Measurements from ENCODE around the gene KCTD6. TPM values are rescaled to one million over a fixed set of nuclear protein-coding genes. Genes with fewer than 3 reads are reported as not detected.

The KCTD6 gene
- total and polyA plus RNA-seq, 3 donors from 2014 or later, result 9.5 to 19.8 (median 14.9) TPM

DNA sequence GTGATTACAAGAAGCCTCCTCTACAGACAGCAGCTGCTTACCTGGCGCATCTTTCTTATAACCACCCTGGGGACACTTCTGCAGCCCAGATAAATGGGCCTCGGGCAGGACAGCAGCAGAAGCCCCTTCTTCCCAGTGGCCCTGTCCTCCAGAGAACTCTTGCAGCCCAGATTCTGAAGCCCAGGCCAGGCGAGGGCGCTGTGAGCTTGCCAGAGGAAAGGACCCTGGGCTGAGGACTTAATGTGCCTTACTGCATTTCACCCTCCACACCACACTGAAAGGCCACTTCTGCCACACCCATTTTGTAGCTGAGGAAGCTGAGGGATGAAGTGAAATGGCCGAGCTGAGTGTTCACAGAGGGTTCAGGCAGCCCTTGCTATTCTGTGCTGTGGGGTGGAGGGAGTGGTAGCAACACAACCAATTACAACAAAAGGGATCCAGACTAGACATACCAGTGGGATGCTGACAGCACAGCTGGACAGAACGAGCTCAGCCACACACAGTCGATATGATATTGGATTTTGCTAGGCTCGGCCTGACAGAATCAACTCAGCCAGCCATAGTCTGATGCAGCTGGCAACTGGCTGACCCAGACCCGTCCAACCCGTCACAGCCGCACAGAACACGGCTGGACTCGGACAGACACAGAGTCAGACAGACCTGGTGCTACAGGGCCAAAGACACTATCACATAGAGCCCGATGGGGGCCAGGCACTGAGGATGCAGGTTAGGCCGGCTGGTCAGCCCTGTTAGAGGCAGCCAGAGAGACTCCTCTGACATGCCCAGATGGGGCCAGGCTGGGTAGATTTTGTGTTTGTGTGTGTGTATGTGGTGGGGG lies 37.8 kb downstream of the KCTD6 start:
- Histone ChIP-seq H3K4me1 (no peaks in the 10 kb centered on the region), H3K36me3 (ENCODE audit: low read depth, missing control alignments) (no peaks in the 10 kb centered on the region), H3K4me3 (no peak overlapping the region), H3K9me3 (no peaks in the 10 kb centered on the region), H3K27ac (no peak overlapping the region), H3K27me3 (no peaks in the 10 kb centered on the region)
- intact Hi-C loops (cut with DNase I; ENCODE audit: low total_unique reads), result no loop called here
- TF ChIP-seq CTCF (IDR thresholded peaks at IDR 0.05), result peak in 1 of 3 experiments; percentile 9
- TF ChIP-seq POLR2A (IDR thresholded peaks at IDR 0.05), result no peak
- WGBS, 2 donors, result 75 to 80% methylated on average over 5 to 15 of the region's 15 CpGs
- peak; percentile 63 for DNase-seq

DNA sequence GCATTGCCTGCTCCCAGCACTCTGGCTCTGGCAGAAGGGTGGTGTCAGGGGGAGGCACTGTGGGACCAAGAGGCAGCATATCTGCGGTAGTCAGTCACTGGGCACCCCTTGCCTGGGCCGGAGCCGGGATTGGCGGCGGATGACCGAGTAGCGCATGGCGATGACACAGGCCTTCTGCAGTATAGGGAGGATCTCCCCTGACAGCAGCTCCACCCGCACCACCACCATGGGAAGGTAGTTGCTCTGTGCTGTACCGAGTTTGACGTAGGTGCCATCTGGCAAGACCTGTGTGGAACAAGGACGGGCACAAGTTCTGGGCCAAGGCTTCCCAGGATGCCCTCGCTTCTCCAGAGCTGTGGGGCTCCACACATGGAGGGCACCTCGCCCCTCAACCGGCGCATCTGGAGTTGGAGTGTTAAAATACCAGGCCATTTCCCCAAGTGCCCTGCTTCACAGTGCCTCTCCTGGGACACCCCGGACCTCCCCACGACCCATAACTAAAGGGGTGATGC lies 38.5 kb downstream of the KCTD6 start:
- Histone ChIP-seq H3K27me3 (no peaks in the 10 kb centered on the region), H3K4me1 (no peaks in the 10 kb centered on the region), H3K36me3 (ENCODE audit: low read depth, missing control alignments) (no peaks in the 10 kb centered on the region), H3K4me3 (no peak overlapping the region), H3K27ac (no peak overlapping the region), H3K9me3 (no peaks in the 10 kb centered on the region)
- DNase-seq, result no peak
- TF ChIP-seq POLR2A (IDR thresholded peaks at IDR 0.05), result no peak
- intact Hi-C loops (cut with DNase I; ENCODE audit: low total_unique reads), result no loop called here
- 92% methylated on average over 18 of the region's 18 CpGs; no CpG with 5 or more reads in 1 of the 2 donors for WGBS, 2 donors

DNA sequence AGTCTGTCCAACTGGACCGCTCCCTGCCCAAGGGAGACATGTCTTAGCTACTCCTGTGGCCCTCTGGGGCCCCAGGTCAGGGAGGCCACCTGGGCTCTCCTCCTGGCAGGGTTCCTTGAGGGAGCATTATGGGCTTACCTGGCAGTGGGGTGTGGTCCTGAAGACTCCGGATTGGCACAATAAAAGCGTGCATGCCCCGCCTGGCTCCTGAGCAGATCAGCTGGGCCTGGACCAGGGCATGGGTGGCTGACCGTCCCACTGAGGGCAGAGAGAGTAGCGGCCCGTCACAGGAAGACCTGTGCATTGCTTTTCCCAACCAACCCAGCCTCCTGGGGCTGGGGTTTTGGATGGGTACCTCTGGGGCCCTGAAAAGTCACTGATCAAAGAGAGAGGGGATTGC lies 39.7 kb downstream of the KCTD6 start:
- intact Hi-C loops (cut with DNase I; ENCODE audit: low total_unique reads), result no loop called here
- no peaks in the 10 kb centered on the region for H3K36me3 ChIP-seq (ENCODE audit: low read depth, missing control alignments)
- TF ChIP-seq POLR2A (IDR thresholded peaks at IDR 0.05), result no peak
- TF ChIP-seq CTCF (IDR thresholded peaks at IDR 0.05), result no peak
- peaks cover 8% of the 10 kb centered on the region for H3K4me1 ChIP-seq
- no peak overlapping the region for H3K27ac ChIP-seq
- 92% methylated on average over 6 of the region's 7 CpGs; no CpG with 5 or more reads in 1 of the 2 donors for WGBS, 2 donors
- H3K4me3 ChIP-seq, result no peak overlapping the region
- H3K27me3 ChIP-seq, result no peaks in the 10 kb centered on the region
- no peak for DNase-seq
- no peaks in the 10 kb centered on the region for H3K9me3 ChIP-seq

- H3K27me3 ChIP-seq, result no peaks in the 10 kb centered on the region
- TF ChIP-seq POLR2A (IDR thresholded peaks at IDR 0.05) (no peak), CTCF (IDR thresholded peaks at IDR 0.05) (no peak)
- peaks cover 8% of the 10 kb centered on the region for H3K4me1 ChIP-seq
- no peak overlapping the region for H3K27ac ChIP-seq
- H3K9me3 ChIP-seq, result no peaks in the 10 kb centered on the region
- DNase-seq, result no peak
- no peaks in the 10 kb centered on the region for H3K36me3 ChIP-seq (ENCODE audit: low read depth, missing control alignments)
- intact Hi-C loops (cut with DNase I; ENCODE audit: low total_unique reads), result no loop called here
- H3K4me3 ChIP-seq, result no peak overlapping the region
- 88 to 100% methylated on average over 1 to 2 of the region's 2 CpGs for WGBS, 2 donors
Observed at GRCh38 chr3:58531956-58532355, 40.1 kb downstream of the KCTD6 start.

DNA sequence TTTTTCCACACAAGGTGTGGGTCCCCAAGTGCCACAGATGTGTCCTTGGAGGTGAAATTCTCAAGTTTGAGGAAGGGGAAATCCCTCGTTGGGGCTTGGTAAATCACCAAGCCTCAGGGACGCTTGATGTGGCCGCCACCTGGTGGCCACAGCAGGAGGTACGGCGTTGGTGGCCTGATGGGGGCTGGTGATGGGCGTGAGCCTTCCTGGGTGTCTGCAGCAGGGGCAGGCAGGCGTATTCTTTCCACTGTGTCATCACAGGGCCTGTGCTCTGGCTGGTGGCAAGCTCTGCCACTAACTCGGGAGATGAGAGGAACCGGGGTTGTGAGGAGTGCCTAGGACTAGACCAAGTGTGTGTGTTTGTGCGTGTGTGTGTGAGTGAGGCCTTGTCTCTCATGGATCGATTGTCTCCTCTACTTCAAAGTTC lies 40.9 kb downstream of the KCTD6 start:
- intact Hi-C loops (cut with DNase I; ENCODE audit: low total_unique reads), result no loop called here
- Histone ChIP-seq H3K27ac (no peak overlapping the region), H3K27me3 (no peaks in the 10 kb centered on the region), H3K9me3 (no peaks in the 10 kb centered on the region), H3K36me3 (ENCODE audit: low read depth, missing control alignments) (no peaks in the 10 kb centered on the region), H3K4me3 (no peak overlapping the region), H3K4me1 (peaks cover 15% of the 10 kb centered on the region)
- 46 to 50% methylated on average over 9 to 11 of the region's 11 CpGs for WGBS, 2 donors
- peak; percentile 80 for DNase-seq
- TF ChIP-seq CTCF (IDR thresholded peaks at IDR 0.05) (peak; percentile 84 to 90 (median 87)), POLR2A (IDR thresholded peaks at IDR 0.05) (no peak)

All from testis (tissue), 3 donors.